ENCODE measurements around the gene NCF4. TPM values are rescaled to one million over a fixed set of nuclear protein-coding genes. Genes with fewer than 3 reads are reported as not detected.

Gene NCF4
- total and polyA plus RNA-seq, 2 donors (not counting 1 experiment from before 2014, with no cell fraction given), result 118 to 175 TPM

GRCh38 chr22:36871669-36872081 lies 10.9 kb downstream of the NCF4 start:
- 99% methylated on average over 11 of the region's 11 CpGs for WGBS (ENCODE audit: insufficient coverage)
- DNase-seq (no peak), ATAC-seq (ENCODE audit: low read depth) (no peak)
- CTCF ChIA-PET, result no interaction called here
- Histone ChIP-seq H4K20me1 (ENCODE audit: control insufficient read depth, insufficient read depth, low read length, poor library complexity, severe bottlenecking) (no peaks in the 10 kb centered on the region), H3K4me3 (ENCODE audit: control extremely low read depth in 1 of 5, extremely low read depth in 1 of 5, insufficient read depth in 1 of 5, low read depth in 2 of 5, low read length in 4 of 5) (no peak overlapping the region), H3K27ac (ENCODE audit: low read length in 2 of 2) (no peak overlapping the region), H3K36me3 (replicated peaks in 1 of 2; ENCODE audit: control extremely low read depth in 1 of 2, control insufficient read depth in 1 of 2, extremely low read depth in 1 of 2, insufficient read depth in 2 of 2, low read length in 1 of 2) (peaks cover 5 to 91% of the 10 kb centered on the region in 2 experiments), H3K4me2 (replicated peaks; ENCODE audit: low read depth, low read length, poor library complexity, severe bottlenecking) (no peak overlapping the region), H3K9me3 (ENCODE audit: control extremely low read depth in 1 of 3, control insufficient read depth in 2 of 3, insufficient read depth in 1 of 3, low read length in 2 of 3) (no peaks in the 10 kb centered on the region), H3K9ac (ENCODE audit: low read length) (no peak overlapping the region), H3K4me1 (ENCODE audit: control insufficient read depth in 2 of 2, insufficient read depth in 2 of 2, low read length in 2 of 2) (peaks cover 0 to 6% of the 10 kb centered on the region in 2 donors), H3K79me2 (ENCODE audit: control insufficient read depth, insufficient read depth, low read length) (no peaks in the 10 kb centered on the region), H3K27me3 (replicated peaks in 1 of 4; ENCODE audit: control extremely low read depth in 1 of 4, control insufficient read depth in 3 of 4, insufficient read depth in 4 of 4, low read length in 3 of 4) (no peaks in the 10 kb centered on the region), H2AFZ (ENCODE audit: insufficient read depth, low read depth, low read length, poor library complexity, severe bottlenecking) (no peak overlapping the region)
- POLR2A ChIA-PET, result no interaction called here
- Mint-ChIP-seq H3K27ac (no peak overlapping the region), H3K4me1 (peaks cover 6% of the 10 kb centered on the region), H3K27me3 (no peaks in the 10 kb centered on the region), H3K4me3 (no peak overlapping the region), H3K9me3 (ENCODE audit: insufficient read depth) (no peaks in the 10 kb centered on the region)
- TF ChIP-seq EZH2 (IDR thresholded peaks at IDR 0.05; ENCODE audit: borderline replicate concordance, insufficient read depth, low read depth, low read length, poor library complexity, severe bottlenecking) (no peak), CTCF (IDR thresholded peaks at IDR 0.05) (no peak)
- intact Hi-C loops (cut with micrococcal nuclease), result no loop called here

- DNase-seq, result no peak
- peaks cover 6% of the 10 kb centered on the region for H3K4me1 Mint-ChIP-seq
- POLR2A ChIA-PET, result no interaction called here
- intact Hi-C loops (cut with micrococcal nuclease), result no loop called here
- H3K27ac Mint-ChIP-seq, result peak overlapping the region; percentile 32
- no peaks in the 10 kb centered on the region for H3K9me3 ChIP-seq (ENCODE audit: control extremely low read depth in 1 of 3, control insufficient read depth in 2 of 3, insufficient read depth in 1 of 3, low read length in 2 of 3)
- ATAC-seq (ENCODE audit: low read depth), result no peak
- CTCF ChIA-PET, result no interaction called here
- H3K27ac ChIP-seq (ENCODE audit: low read length in 2 of 2), result no peak overlapping the region
- no peak overlapping the region for H3K4me2 ChIP-seq (replicated peaks; ENCODE audit: low read depth, low read length, poor library complexity, severe bottlenecking)
- no peak overlapping the region for H2AFZ ChIP-seq (ENCODE audit: insufficient read depth, low read depth, low read length, poor library complexity, severe bottlenecking)
- no peaks in the 10 kb centered on the region for H3K9me3 Mint-ChIP-seq (ENCODE audit: insufficient read depth)
- no peak overlapping the region for H3K4me3 Mint-ChIP-seq
- no peaks in the 10 kb centered on the region for H3K79me2 ChIP-seq (ENCODE audit: control insufficient read depth, insufficient read depth, low read length)
- H3K9ac ChIP-seq (ENCODE audit: low read length), result no peak overlapping the region
- no peaks in the 10 kb centered on the region for H3K27me3 ChIP-seq (replicated peaks in 1 of 4; ENCODE audit: control extremely low read depth in 1 of 4, control insufficient read depth in 3 of 4, insufficient read depth in 4 of 4, low read length in 3 of 4)
- peaks cover 0 to 6% of the 10 kb centered on the region in 2 donors for H3K4me1 ChIP-seq (ENCODE audit: control insufficient read depth in 2 of 2, insufficient read depth in 2 of 2, low read length in 2 of 2)
- H4K20me1 ChIP-seq (ENCODE audit: control insufficient read depth, insufficient read depth, low read length, poor library complexity, severe bottlenecking), result no peaks in the 10 kb centered on the region
- no peaks in the 10 kb centered on the region for H3K27me3 Mint-ChIP-seq
- WGBS (ENCODE audit: insufficient coverage), result 100% methylated on average over 1 of the region's 3 CpGs
- H3K36me3 ChIP-seq (replicated peaks in 1 of 2; ENCODE audit: control extremely low read depth in 1 of 2, control insufficient read depth in 1 of 2, extremely low read depth in 1 of 2, insufficient read depth in 2 of 2, low read length in 1 of 2), result peaks cover 5 to 90% of the 10 kb centered on the region in 2 experiments
- TF ChIP-seq CTCF (IDR thresholded peaks at IDR 0.05), result no peak
- TF ChIP-seq EZH2 (IDR thresholded peaks at IDR 0.05; ENCODE audit: borderline replicate concordance, insufficient read depth, low read depth, low read length, poor library complexity, severe bottlenecking), result no peak
- no peak overlapping the region for H3K4me3 ChIP-seq (ENCODE audit: control extremely low read depth in 1 of 5, extremely low read depth in 1 of 5, insufficient read depth in 1 of 5, low read depth in 2 of 5, low read length in 4 of 5)
Observed at GRCh38 chr22:36872084-36872483, 11.3 kb downstream of the NCF4 start.

Measured in B cell (primary cell).